Neural progenitor cell (in vitro differentiated cells): Measurements from ENCODE around the gene BCL2L2.

Experiments
- CTCF ChIP-seq: fragments of 200-600 bp; sonication (generic); IDR thresholded peaks from 2 replicates; pipeline ENCODE4 v1.5.1; 2017; ENCODE audit warnings: antibody characterized with exemption, mild to moderate bottlenecking
- EZH2 ChIP-seq: fragments of 200-600 bp; sonication (generic); IDR thresholded peaks from 2 replicates; pipeline ENCODE4 v1.6.1; 2017; ENCODE audit warnings: antibody characterized with exemption, mild to moderate bottlenecking, moderate library complexity
- EZH2phosphoT487 ChIP-seq: fragments of 200-600 bp; sonication (generic); IDR thresholded peaks from 2 replicates; pipeline ENCODE4 v1.6.1; 2017; ENCODE audit warnings: antibody characterized with exemption

DNA sequence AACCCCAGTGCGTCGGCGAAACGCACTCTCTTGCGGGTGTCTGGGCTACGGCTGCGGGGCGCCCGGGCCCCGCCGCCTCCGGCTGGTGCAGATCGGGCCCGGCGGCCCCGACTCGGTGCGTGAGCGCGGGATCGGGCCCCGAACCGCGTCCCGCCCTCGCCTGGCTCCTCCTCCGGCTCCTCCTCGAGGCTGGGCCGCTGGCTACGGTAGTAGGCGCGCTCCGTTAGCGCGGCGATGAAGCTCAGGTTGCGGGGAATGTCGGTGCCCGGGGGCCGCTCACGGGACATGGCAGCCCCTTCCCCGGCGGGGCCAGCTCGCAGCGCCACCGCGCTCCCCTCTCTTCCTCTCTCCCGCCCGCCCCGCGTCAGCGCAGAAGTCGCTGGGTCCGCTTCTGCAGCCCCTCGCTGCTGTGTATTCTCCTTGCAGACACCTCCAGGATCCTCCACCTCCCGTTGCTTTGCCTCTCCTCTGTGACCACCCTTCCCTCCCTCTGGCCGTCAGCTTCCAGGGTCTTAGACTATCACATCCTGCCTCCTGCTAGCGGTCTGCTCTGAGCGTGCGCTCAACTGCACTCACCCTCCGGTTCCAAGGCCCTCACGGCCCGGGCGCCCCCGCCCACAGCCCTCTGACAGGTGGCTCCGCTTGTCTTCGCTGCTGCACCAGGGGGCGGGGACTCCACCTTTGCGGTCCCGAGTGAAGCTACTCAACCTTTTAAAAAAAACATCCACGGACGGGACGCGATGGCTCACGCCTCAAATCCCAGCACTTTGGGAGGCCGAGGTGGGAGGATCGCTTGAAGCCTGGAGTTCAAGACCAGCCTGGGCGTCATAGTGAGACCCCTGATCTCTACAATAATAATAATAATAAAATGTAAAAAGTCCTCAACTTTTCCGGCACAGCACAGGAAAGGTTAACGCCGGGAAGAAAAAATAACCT is 4.1 kb upstream of the BCL2L2 start, which contains the start of gene PPP1R3E:
- TF ChIP-seq CTCF (no peak), EZH2 (no peak), EZH2phosphoT487 (no peak)
